ENCODE measurements around the gene ZNF678. TPM values are rescaled to one million over a fixed set of nuclear protein-coding genes. Genes with fewer than 3 reads are reported as not detected.

The ZNF678 gene
- total RNA-seq, 1 donor from 2014 or later: 5.3 TPM

DNA sequence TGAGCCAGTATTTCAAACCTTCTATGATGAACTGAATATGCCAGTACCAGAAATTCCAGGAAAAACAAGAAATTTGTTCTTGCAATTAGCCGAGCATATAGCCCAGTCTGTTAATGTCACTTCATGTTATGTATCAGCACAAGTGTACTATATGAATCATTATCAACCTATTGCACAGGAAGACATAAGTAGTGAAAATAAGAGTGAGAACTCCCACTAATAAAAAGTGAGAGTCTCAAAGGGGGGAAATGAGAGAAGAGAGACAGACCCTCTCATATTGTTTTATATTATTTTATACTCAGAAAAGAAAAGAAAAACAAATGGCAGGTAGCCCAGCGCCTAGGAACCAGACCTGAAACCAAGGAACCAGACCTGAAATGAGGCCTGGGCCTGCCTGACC, 155.6 kb downstream of the ZNF678 start:
- Histone ChIP-seq H3K4me3 (ENCODE audit: low read depth, low read length) (no peak overlapping the region), H3K36me3 (ENCODE audit: control insufficient read depth, insufficient read depth, low read length) (no peaks in the 10 kb centered on the region), H3K27me3 (ENCODE audit: control insufficient read depth, insufficient read depth, low read length) (no peaks in the 10 kb centered on the region)
- TF ChIP-seq, protein P1, sequence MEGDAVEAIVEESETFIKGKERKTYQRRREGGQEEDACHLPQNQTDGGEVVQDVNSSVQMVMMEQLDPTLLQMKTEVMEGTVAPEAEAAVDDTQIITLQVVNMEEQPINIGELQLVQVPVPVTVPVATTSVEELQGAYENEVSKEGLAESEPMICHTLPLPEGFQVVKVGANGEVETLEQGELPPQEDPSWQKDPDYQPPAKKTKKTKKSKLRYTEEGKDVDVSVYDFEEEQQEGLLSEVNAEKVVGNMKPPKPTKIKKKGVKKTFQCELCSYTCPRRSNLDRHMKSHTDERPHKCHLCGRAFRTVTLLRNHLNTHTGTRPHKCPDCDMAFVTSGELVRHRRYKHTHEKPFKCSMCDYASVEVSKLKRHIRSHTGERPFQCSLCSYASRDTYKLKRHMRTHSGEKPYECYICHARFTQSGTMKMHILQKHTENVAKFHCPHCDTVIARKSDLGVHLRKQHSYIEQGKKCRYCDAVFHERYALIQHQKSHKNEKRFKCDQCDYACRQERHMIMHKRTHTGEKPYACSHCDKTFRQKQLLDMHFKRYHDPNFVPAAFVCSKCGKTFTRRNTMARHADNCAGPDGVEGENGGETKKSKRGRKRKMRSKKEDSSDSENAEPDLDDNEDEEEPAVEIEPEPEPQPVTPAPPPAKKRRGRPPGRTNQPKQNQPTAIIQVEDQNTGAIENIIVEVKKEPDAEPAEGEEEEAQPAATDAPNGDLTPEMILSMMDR (IDR thresholded peaks at IDR 0.05; ENCODE audit: insufficient read depth, low read length, severe bottlenecking): no peak
- FAIRE-seq (no peak), DNase-seq (ENCODE audit: low read depth) (no peak)

DNA sequence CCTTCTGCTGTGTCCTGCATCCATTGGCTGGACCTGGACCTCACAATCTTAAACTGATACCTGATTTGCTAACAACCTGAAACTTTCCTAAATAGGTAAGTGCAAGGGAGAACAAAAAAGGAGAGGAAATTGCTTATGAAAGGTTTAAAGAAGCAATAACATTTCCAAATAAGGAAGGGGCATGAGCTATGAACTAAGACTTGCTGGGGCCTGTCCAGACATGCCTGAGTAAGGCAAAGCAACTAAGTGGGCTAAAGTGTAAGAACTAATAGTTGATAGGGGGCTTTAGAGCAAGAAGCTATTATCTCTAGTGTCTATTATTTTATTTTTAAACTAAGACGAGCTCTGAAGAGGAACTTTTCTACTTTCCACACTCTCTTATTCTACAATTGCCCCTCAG, 160.1 kb downstream of the ZNF678 start:
- Histone ChIP-seq H3K4me3 (ENCODE audit: low read depth, low read length) (no peak overlapping the region), H3K27me3 (ENCODE audit: control insufficient read depth, insufficient read depth, low read length) (no peaks in the 10 kb centered on the region), H3K36me3 (ENCODE audit: control insufficient read depth, insufficient read depth, low read length) (no peaks in the 10 kb centered on the region)
- DNase-seq (ENCODE audit: low read depth) (peak; percentile 32), FAIRE-seq (no peak)
- TF ChIP-seq, protein P1 (IDR thresholded peaks at IDR 0.05; ENCODE audit: insufficient read depth, low read length, severe bottlenecking): no peak

DNA sequence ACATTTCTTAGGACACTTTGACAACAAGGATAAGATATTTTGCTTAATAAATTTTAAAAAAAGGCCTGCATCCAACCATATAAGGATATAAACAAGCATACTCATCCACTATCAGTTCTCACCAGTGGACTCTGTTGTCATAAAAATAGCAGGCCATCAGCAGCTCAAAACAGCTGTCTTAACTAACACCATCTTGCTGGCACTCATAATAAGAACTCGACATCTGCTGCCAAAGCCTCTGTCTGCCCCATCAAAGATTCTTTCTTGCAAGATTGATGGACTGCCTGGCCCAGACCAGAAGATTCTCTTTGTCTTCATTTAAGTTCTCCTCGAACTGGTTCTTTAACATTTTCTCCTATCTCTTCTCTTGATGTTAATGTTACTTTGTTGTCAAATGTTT, 161.7 kb downstream of the ZNF678 start:
- no peaks in the 10 kb centered on the region for H3K27me3 ChIP-seq (ENCODE audit: control insufficient read depth, insufficient read depth, low read length)
- FAIRE-seq: no peak
- TF ChIP-seq, protein P1 (IDR thresholded peaks at IDR 0.05; ENCODE audit: insufficient read depth, low read length, severe bottlenecking): no peak
- H3K4me3 ChIP-seq (ENCODE audit: low read depth, low read length): no peak overlapping the region
- no peaks in the 10 kb centered on the region for H3K36me3 ChIP-seq (ENCODE audit: control insufficient read depth, insufficient read depth, low read length)
- no peak for DNase-seq (ENCODE audit: low read depth)

DNA sequence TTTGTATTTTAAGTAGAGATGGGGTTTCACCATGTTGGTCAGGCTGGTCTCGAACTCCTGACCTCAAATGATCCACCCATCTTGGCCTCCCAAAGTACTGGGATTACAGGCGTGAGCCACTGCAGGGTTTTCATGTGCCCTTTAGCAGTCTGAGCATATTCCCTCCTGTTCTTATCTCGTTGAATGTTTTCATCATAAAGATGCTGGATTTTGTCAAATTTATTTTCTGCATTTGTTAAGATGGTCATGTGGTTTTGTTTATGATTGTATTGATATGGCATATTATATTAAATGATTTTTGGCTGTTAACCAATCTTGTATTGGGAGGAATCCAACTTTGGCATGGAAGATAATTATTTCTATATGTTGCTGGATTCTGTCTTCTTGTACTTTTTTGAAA, 163.0 kb downstream of the ZNF678 start:
- TF ChIP-seq, protein P1 (IDR thresholded peaks at IDR 0.05; ENCODE audit: insufficient read depth, low read length, severe bottlenecking): no peak
- DNase-seq (ENCODE audit: low read depth) (no peak), FAIRE-seq (no peak)
- Histone ChIP-seq H3K27me3 (ENCODE audit: control insufficient read depth, insufficient read depth, low read length) (no peaks in the 10 kb centered on the region), H3K36me3 (ENCODE audit: control insufficient read depth, insufficient read depth, low read length) (no peaks in the 10 kb centered on the region), H3K4me3 (ENCODE audit: low read depth, low read length) (no peak overlapping the region)

Other genes starting within 250 kb of the ZNF678 start
- 25.8 and 43.8 TPM in 2 replicates for gene CDC42BPA, start 245.1 kb upstream of the ZNF678 start, total RNA-seq
- gene JMJD4, start 171.7 kb downstream of the ZNF678 start, total RNA-seq: 20.9 and 27.9 TPM in 2 replicates
- gene SNAP47, start 171.9 kb downstream of the ZNF678 start, total RNA-seq: 55.0 and 59.0 TPM in 2 replicates

Data from bronchial epithelial cell (primary cell).